Measurements from ENCODE around the gene XPOT.
"Not testable (repeated sequence)": the region's sequence is repeated elsewhere in the genome, so short reads cannot be mapped to it uniquely, and the experiment has no call there.

XPOT gene

GRCh38 chr12:64403707-64404469, at the start of gene XPOT:
TSS of gene XPOT (plus strand) at chr12:64404392. CDS start at chr12:64410036, 5,644 bp downstream.
- peak; percentile 94 for DNase-seq (ENCODE audit: low spot score)

GRCh38 chr12:64356209-64356608, 48.0 kb upstream of the XPOT start:
- not testable (repeated sequence) for DNase-seq (ENCODE audit: low spot score)

- not testable (repeated sequence) for DNase-seq (ENCODE audit: low spot score)
Measured at GRCh38 chr12:64361173-64361572, 43.0 kb upstream of the XPOT start.

GRCh38 chr12:64362721-64363305, 41.4 kb upstream of the XPOT start:
- no peak for DNase-seq (ENCODE audit: low spot score)

GRCh38 chr12:64383675-64384074, 20.5 kb upstream of the XPOT start:
- no peak for DNase-seq (ENCODE audit: low spot score)

GRCh38 chr12:64385019-64385418, 19.2 kb upstream of the XPOT start:
- DNase-seq (ENCODE audit: low spot score) = no peak

- no peak for DNase-seq (ENCODE audit: low spot score)
Measured at GRCh38 chr12:64385468-64385867, 18.7 kb upstream of the XPOT start.

- DNase-seq (ENCODE audit: low spot score) = no peak
Measured at GRCh38 chr12:64387197-64387816, 16.9 kb upstream of the XPOT start.

- no peak for DNase-seq (ENCODE audit: low spot score)
Measured at GRCh38 chr12:64389154-64389553, 15.0 kb upstream of the XPOT start.

- peak; percentile 37 for DNase-seq (ENCODE audit: low spot score)
Measured at GRCh38 chr12:64390275-64390851, 13.8 kb upstream of the XPOT start, which contains the start of gene C12orf56. TSS of gene C12orf56 (minus strand) at chr12:64390758. CDS start at chr12:64390565, 193 bp downstream.

- DNase-seq (ENCODE audit: low spot score) = peak; percentile 27
Measured at GRCh38 chr12:64392221-64392620, 12.0 kb upstream of the XPOT start.

- DNase-seq (ENCODE audit: low spot score) = no peak
Measured at GRCh38 chr12:64395739-64396138, 8.5 kb upstream of the XPOT start.

GRCh38 chr12:64400041-64400440, 4.2 kb upstream of the XPOT start:
- DNase-seq (ENCODE audit: low spot score) = no peak

- DNase-seq (ENCODE audit: low spot score) = no peak
Measured at GRCh38 chr12:64402181-64402580, 2.0 kb upstream of the XPOT start.

GRCh38 chr12:64404470-64405256, 471 bp downstream of the XPOT start:
- DNase-seq (ENCODE audit: low spot score) = peak; percentile 81

GRCh38 chr12:64407342-64408223, 3.4 kb downstream of the XPOT start:
- no peak for DNase-seq (ENCODE audit: low spot score)

GRCh38 chr12:64411427-64411826, 7.2 kb downstream of the XPOT start:
- DNase-seq (ENCODE audit: low spot score) = no peak

- no peak for DNase-seq (ENCODE audit: low spot score)
Measured at GRCh38 chr12:64412459-64412858, 8.3 kb downstream of the XPOT start.

GRCh38 chr12:64413884-64414283, 9.7 kb downstream of the XPOT start:
- no peak for DNase-seq (ENCODE audit: low spot score)

GRCh38 chr12:64418209-64418608, 14.0 kb downstream of the XPOT start:
- no peak for DNase-seq (ENCODE audit: low spot score)

- no peak for DNase-seq (ENCODE audit: low spot score)
Measured at GRCh38 chr12:64419696-64420095, 15.5 kb downstream of the XPOT start.
